GM23338 (cell line): Measurements from ENCODE around the gene TCFL5. TPM values are rescaled to one million over a fixed set of nuclear protein-coding genes. Genes with fewer than 3 reads are reported as not detected.

Experiments used
- ATAC-seq: fragments of 200-7000 bp; cut with Tn5 transposase; 3 replicates; pipeline ENCODE4 v1.9.1; 2020
- DNase-seq: peaks from one replicate; pipeline ENCODE4 v3.0.0-alpha.2; 2015; ENCODE audit warnings: low spot score
- H2AFZ ChIP-seq: fragments of 200-600 bp; sonication (generic); 2 replicates; pipeline ENCODE4 v1.8.0; 2016; ENCODE audit warnings: antibody characterized with exemption, mild to moderate bottlenecking, moderate library complexity
- H3F3A ChIP-seq: fragments of 200-600 bp; sonication (generic); replicated peaks from 2 replicates; pipeline ENCODE4 v1.8.0; 2017; ENCODE audit warnings: antibody characterized with exemption, mixed run types, low read depth
- H3K27ac ChIP-seq: fragments of 200-600 bp; sonication (generic); 2 replicates; pipeline ENCODE4 v1.6.1; 2016; ENCODE audit warnings: low read depth
- H3K27me3 ChIP-seq: fragments of 200-600 bp; sonication (generic); 2 replicates; pipeline ENCODE4 v1.8.0; 2016; ENCODE audit warnings: mild to moderate bottlenecking, mixed run types, moderate library complexity; ENCODE audit not compliant: insufficient read depth
- H3K36me3 ChIP-seq: fragments of 200-600 bp; sonication (generic); 2 replicates; pipeline ENCODE4 v1.8.0; 2016; ENCODE audit warnings: mild to moderate bottlenecking; ENCODE audit not compliant: insufficient read depth
- H3K4me1 ChIP-seq: fragments of 200-600 bp; sonication (generic); 2 replicates; pipeline ENCODE4 v1.8.0; 2016; ENCODE audit warnings: mild to moderate bottlenecking, moderate library complexity; ENCODE audit not compliant: insufficient read depth
- H3K4me2 ChIP-seq: fragments of 200-600 bp; sonication (generic); 2 replicates; pipeline ENCODE4 v1.7.1; 2017; ENCODE audit warnings: mixed run types
- H3K4me3 ChIP-seq: fragments of 200-600 bp; sonication (generic); 2 replicates; pipeline ENCODE4 v1.6.1; 2016; ENCODE audit warnings: mixed run types
- H3K79me2 ChIP-seq: fragments of 200-600 bp; sonication (generic); replicated peaks from 2 replicates; pipeline ENCODE4 v1.8.0; 2017; ENCODE audit warnings: mild to moderate bottlenecking; ENCODE audit not compliant: insufficient read depth
- H3K9me2 ChIP-seq: fragments of 200-600 bp; sonication (generic); 2 replicates; pipeline ENCODE4 v1.8.0; 2017; ENCODE audit not compliant: insufficient read depth
- H4K20me1 ChIP-seq: fragments of 200-600 bp; sonication (generic); replicated peaks from 2 replicates; pipeline ENCODE4 v1.8.0; 2017; ENCODE audit warnings: mild to moderate bottlenecking; ENCODE audit not compliant: insufficient read depth
- H3K27ac Mint-ChIP-seq: 2 replicates; pipeline ENCODE4 v1.8.0; 2020; ENCODE audit warnings: inconsistent platforms, mild to moderate bottlenecking, moderate library complexity, mixed read lengths
- H3K27me3 Mint-ChIP-seq: 3 replicates; pipeline ENCODE4 v1.8.0; 2022; ENCODE audit warnings: low read depth, mild to moderate bottlenecking, moderate library complexity, mixed read lengths, inconsistent platforms; ENCODE audit not compliant: insufficient read depth, poor library complexity
- H3K36me3 Mint-ChIP-seq: 3 replicates; pipeline ENCODE4 v1.8.0; 2021; ENCODE audit warnings: low read depth, mild to moderate bottlenecking, inconsistent platforms, moderate library complexity, mixed read lengths
- H3K4me1 Mint-ChIP-seq: 3 replicates; pipeline ENCODE4 v1.8.0; 2020; ENCODE audit warnings: mild to moderate bottlenecking, inconsistent platforms, mixed read lengths
- H3K4me3 Mint-ChIP-seq: 3 replicates; pipeline ENCODE4 v1.8.0; 2021; ENCODE audit warnings: moderate library complexity, mild to moderate bottlenecking, inconsistent platforms, mixed read lengths
- H3K9me3 Mint-ChIP-seq: 3 replicates; pipeline ENCODE4 v1.8.0; 2020; ENCODE audit warnings: moderate library complexity, mild to moderate bottlenecking, inconsistent platforms, mixed read lengths
- CREB1 ChIP-seq: fragments of 250-450 bp; sonication (Bioruptor Pico); IDR thresholded peaks from 2 replicates; pipeline ENCODE4 v1.5.0; 2020; ENCODE audit warnings: low read depth, mild to moderate bottlenecking, moderate library complexity
- CTCF ChIP-seq, 2 experiments: fragments of 200-600 bp in 1 of 2; sonication (generic) in 1 of 2; conservative IDR thresholded peaks; 2 replicates each; pipeline versions ENCODE4 v1.5.1 to v1.6.1; 2016 to 2017; ENCODE audit warnings: antibody characterized with exemption in 2 of 2, low read depth in 2 of 2, mild to moderate bottlenecking in 2 of 2, moderate library complexity in 1 of 2
- ETS1 ChIP-seq: IDR thresholded peaks from 2 replicates; pipeline ENCODE4 v1.6.1; 2016; ENCODE audit warnings: antibody characterized with exemption
- EZH2 ChIP-seq: fragments of 200-600 bp; sonication (generic); IDR thresholded peaks from one replicate; pipeline ENCODE4 v1.8.0; 2017; ENCODE audit warnings: antibody characterized with exemption, mild to moderate bottlenecking, low read depth; ENCODE audit not compliant: unreplicated experiment
- EZH2phosphoT487 ChIP-seq: fragments of 200-600 bp; sonication (generic); IDR thresholded peaks from one replicate; pipeline ENCODE4 v1.8.1; 2018; ENCODE audit warnings: antibody characterized with exemption; ENCODE audit not compliant: unreplicated experiment
- JUNB ChIP-seq: IDR thresholded peaks from one replicate; pipeline ENCODE4 v1.6.1; 2016; ENCODE audit warnings: antibody characterized with exemption; ENCODE audit not compliant: unreplicated experiment
- NANOG ChIP-seq: IDR thresholded peaks from 2 replicates; pipeline ENCODE4 v1.6.1; 2016; ENCODE audit warnings: antibody characterized with exemption, borderline replicate concordance
- POLR2AphosphoS5 ChIP-seq: IDR thresholded peaks from 2 replicates; pipeline ENCODE4 v1.6.1; 2016; ENCODE audit warnings: antibody characterized with exemption, low read depth
- REST ChIP-seq: IDR thresholded peaks from one replicate; pipeline ENCODE4 v1.6.1; 2018; ENCODE audit warnings: antibody characterized with exemption; ENCODE audit not compliant: unreplicated experiment
- STAT1 ChIP-seq: IDR thresholded peaks from one replicate; pipeline ENCODE4 v1.6.1; 2016; ENCODE audit warnings: antibody characterized with exemption; ENCODE audit not compliant: unreplicated experiment
- ZNF114 ChIP-seq: fragments of 250-450 bp; sonication (Bioruptor Pico); IDR thresholded peaks from 2 replicates; pipeline ENCODE4 v1.5.0; 2020; ENCODE audit warnings: mild to moderate bottlenecking, moderate library complexity
- ZNF331 ChIP-seq: fragments of 250-450 bp; sonication (Bioruptor Pico); IDR thresholded peaks from 2 replicates; pipeline ENCODE4 v1.5.0; 2020; ENCODE audit warnings: low read depth, mild to moderate bottlenecking, moderate library complexity
- polyA plus RNA-seq: library from polyadenylated mRNA; unstranded; fragments of >200 nt; fragmentation: Nextera tagmentation; extraction: Ambion mirVana; gene quantifications from 2 replicates; pipeline ENCODE4 v1.2.1, GENCODE V29; 2016
- total RNA-seq: library from RNA; depleted of rRNA; stranded (reverse); fragments of >200 nt; shearing (Covaris generic); gene quantifications from 2 replicates; pipeline ENCODE4 v1.2.3, GENCODE V29; 2014
- TF ChIP-seq, protein P1 (sequence below): fragments of 250-450 bp; sonication (Bioruptor Pico); IDR thresholded peaks from 2 replicates; pipeline ENCODE4 v1.5.0; 2020; ENCODE audit warnings: mild to moderate bottlenecking, moderate library complexity

Gene TCFL5
- total and polyA plus RNA-seq, 2 experiments from 2014 or later = 5.8 to 19.3 TPM

DNA sequence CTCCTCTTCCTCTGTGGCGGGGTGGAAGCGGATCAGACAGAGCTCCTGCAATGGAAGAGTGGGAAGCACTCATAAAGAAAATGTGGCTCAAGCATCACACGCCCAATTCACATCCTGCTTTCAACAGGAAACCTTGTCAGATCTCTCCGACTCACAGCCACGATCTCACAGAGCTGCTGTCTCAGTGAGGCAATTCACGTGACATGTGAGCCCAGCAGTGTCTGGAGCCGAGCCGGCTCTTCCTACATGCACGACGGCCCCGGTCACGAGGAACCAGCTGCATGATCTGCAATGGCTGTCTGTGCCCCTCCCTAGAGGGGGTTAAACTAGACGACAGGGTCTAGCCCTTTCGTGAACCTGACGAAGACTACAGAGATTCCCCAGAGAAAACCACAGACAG is 29.5 kb upstream of the TCFL5 start:
- H3K36me3 ChIP-seq = peaks cover 86% of the 10 kb centered on the region
- no peaks in the 10 kb centered on the region for H3K27me3 ChIP-seq
- no peaks in the 10 kb centered on the region for H3K9me2 ChIP-seq
- H3K4me2 ChIP-seq = no peak overlapping the region
- H3K4me1 ChIP-seq = peaks cover 6% of the 10 kb centered on the region; the same call in 1 of the 2 replicates
- peaks cover 88% of the 10 kb centered on the region for H3F3A ChIP-seq
- no peak overlapping the region for H3K4me3 Mint-ChIP-seq
- no peak overlapping the region for H3K4me3 ChIP-seq
- no peak for DNase-seq
- H3K36me3 Mint-ChIP-seq = peaks cover 99% of the 10 kb centered on the region
- peaks cover 19% of the 10 kb centered on the region for H3K27me3 Mint-ChIP-seq
- peaks cover 32% of the 10 kb centered on the region for H4K20me1 ChIP-seq
- H3K79me2 ChIP-seq = no peaks in the 10 kb centered on the region
- peaks cover 13% of the 10 kb centered on the region for H3K4me1 Mint-ChIP-seq
- peak overlapping the region; percentile 26; the same call in 1 of the 2 replicates for H3K27ac ChIP-seq
- no peak for ATAC-seq
- TF ChIP-seq JUNB (no peak), NANOG (no peak), EZH2phosphoT487 (no peak), ZNF331 (CRISPR knock-in tag) (no peak), POLR2AphosphoS5 (no peak), CREB1 (CRISPR knock-in tag) (no peak), STAT1 (no peak), REST (no peak), ZNF114 (CRISPR knock-in tag) (no peak), ETS1 (no peak), CTCF (conservative IDR thresholded peaks at IDR 0.05; ENCODE audit: low read depth in 2 of 2) (no peak), EZH2 (no peak)
- TF ChIP-seq, protein P1, sequence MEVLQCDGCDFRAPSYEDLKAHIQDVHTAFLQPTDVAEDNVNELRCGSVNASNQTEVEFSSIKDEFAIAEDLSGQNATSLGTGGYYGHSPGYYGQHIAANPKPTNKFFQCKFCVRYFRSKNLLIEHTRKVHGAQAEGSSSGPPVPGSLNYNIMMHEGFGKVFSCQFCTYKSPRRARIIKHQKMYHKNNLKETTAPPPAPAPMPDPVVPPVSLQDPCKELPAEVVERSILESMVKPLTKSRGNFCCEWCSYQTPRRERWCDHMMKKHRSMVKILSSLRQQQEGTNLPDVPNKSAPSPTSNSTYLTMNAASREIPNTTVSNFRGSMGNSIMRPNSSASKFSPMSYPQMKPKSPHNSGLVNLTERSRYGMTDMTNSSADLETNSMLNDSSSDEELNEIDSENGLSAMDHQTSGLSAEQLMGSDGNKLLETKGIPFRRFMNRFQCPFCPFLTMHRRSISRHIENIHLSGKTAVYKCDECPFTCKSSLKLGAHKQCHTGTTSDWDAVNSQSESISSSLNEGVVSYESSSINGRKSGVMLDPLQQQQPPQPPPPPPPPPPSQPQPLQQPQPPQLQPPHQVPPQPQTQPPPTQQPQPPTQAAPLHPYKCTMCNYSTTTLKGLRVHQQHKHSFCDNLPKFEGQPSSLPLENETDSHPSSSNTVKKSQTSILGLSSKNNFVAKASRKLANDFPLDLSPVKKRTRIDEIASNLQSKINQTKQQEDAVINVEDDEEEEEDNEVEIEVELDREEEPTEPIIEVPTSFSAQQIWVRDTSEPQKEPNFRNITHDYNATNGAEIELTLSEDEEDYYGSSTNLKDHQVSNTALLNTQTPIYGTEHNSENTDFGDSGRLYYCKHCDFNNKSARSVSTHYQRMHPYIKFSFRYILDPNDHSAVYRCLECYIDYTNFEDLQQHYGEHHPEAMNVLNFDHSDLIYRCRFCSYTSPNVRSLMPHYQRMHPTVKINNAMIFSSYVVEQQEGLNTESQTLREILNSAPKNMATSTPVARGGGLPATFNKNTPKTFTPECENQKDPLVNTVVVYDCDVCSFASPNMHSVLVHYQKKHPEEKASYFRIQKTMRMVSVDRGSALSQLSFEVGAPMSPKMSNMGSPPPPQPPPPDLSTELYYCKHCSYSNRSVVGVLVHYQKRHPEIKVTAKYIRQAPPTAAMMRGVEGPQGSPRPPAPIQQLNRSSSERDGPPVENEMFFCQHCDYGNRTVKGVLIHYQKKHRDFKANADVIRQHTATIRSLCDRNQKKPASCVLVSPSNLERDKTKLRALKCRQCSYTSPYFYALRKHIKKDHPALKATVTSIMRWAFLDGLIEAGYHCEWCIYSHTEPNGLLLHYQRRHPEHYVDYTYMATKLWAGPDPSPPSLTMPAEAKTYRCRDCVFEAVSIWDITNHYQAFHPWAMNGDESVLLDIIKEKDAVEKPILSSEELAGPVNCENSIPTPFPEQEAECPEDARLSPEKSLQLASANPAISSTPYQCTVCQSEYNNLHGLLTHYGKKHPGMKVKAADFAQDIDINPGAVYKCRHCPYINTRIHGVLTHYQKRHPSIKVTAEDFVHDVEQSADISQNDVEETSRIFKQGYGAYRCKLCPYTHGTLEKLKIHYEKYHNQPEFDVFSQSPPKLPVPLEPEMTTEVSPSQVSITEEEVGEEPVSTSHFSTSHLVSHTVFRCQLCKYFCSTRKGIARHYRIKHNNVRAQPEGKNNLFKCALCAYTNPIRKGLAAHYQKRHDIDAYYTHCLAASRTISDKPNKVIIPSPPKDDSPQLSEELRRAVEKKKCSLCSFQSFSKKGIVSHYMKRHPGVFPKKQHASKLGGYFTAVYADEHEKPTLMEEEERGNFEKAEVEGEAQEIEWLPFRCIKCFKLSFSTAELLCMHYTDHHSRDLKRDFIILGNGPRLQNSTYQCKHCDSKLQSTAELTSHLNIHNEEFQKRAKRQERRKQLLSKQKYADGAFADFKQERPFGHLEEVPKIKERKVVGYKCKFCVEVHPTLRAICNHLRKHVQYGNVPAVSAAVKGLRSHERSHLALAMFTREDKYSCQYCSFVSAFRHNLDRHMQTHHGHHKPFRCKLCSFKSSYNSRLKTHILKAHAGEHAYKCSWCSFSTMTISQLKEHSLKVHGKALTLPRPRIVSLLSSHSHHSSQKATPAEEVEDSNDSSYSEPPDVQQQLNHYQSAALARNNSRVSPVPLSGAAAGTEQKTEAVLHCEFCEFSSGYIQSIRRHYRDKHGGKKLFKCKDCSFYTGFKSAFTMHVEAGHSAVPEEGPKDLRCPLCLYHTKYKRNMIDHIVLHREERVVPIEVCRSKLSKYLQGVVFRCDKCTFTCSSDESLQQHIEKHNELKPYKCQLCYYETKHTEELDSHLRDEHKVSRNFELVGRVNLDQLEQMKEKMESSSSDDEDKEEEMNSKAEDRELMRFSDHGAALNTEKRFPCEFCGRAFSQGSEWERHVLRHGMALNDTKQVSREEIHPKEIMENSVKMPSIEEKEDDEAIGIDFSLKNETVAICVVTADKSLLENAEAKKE (CRISPR knock-in tag) = no peak
- no peak overlapping the region for H3K27ac Mint-ChIP-seq
- H2AFZ ChIP-seq = no peak overlapping the region
- no peaks in the 10 kb centered on the region; the same call in 2 of the 3 replicates for H3K9me3 Mint-ChIP-seq
